GM12874 (cell line): ENCODE results near the gene SGSM2.

Source experiments
- CTCF ChIP-seq: IDR thresholded peaks from 2 replicates; pipeline ENCODE4 v1.5.1; 2011; ENCODE audit warnings: low read depth, mild to moderate bottlenecking, control low read depth, low read length, moderate library complexity; ENCODE audit not compliant: insufficient read depth

The SGSM2 gene

GRCh38 chr17:2391597-2392251 is 54.4 kb downstream of the SGSM2 start:
- no peak for TF ChIP-seq CTCF

DNA sequence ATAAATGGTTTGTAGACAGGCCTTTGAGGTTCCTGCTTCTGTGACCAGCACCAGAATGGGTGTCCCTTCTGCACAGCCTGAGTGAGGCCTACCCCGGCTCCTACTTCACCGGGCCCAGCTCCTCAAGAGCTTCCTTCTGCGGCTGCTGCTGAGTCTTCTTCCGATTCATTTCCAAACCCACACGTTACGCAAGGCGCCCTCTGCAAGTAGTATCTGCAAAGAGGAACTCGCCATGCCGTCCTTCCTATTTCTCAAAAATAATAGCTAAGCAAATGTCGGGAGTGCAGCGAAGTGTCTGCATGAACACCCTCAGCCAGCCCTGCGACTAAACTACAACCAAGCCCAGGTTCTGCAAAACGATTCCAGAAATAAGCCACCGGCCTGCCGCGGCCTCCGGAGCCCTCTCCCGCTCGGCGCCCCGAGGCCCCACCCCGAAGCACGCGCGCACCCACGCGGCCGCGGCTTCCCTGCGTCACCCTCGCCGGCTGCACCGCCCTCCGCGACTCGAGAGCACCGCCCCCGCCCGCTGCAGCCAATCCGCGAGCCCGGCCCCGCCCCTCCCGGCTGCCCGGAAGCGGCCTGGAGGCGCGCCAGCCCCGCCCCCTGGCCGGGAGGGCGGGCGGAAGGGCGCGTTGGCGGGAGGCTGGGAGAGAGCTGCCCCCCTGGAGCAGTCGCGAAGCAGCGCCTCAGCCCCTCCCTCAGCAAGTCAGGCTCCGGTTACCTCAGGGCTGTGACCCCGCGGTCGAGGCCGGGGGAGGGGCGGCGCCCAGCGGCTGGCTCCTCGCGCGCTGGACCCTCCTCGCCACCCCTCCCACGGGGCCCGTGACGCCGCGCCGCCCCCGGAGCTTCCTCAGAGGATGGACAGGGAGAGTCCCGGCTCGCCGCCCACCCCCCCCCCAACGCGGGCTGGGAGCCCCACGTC is 55.2 kb downstream of the SGSM2 start:
- no peak for TF ChIP-seq CTCF

DNA sequence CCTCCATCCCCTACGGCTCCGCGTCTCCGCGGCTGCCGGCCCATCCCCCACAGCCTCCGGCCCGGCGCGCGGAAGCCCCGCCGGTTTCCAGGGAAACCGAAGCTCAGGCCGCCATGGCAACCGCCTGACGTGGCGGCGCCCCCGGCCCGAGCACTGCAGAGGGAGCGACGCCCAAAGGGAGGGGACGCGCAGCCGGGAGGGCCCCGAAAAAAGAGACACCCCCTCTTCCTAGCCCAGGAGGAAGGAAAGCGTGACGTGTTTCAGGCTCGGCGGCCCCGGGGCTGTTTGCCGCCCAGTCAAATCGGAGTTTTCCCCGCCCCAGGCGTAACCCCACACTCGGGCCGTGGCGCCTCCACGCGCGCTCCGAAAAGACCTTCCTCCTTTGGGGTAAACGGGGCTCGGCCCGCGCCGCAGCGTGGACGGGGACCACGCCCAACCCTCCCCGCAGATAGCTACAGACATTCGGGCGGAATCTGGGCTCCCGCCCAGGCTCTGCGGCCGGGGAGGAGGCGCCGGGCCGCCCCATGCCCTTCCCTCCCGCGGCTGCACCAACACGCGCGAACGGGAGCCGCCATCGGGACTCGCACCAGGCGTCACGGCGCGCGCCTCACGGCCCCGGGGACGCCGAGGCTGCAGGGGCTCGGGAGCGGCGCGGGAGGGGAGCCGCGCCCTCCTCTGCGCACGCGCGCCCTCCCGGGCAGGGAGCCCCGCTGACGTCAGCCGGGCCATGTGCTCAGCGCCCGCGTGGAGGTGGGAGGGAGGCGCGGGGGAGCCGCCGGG is 56.1 kb downstream of the SGSM2 start:
- no peak for TF ChIP-seq CTCF

DNA sequence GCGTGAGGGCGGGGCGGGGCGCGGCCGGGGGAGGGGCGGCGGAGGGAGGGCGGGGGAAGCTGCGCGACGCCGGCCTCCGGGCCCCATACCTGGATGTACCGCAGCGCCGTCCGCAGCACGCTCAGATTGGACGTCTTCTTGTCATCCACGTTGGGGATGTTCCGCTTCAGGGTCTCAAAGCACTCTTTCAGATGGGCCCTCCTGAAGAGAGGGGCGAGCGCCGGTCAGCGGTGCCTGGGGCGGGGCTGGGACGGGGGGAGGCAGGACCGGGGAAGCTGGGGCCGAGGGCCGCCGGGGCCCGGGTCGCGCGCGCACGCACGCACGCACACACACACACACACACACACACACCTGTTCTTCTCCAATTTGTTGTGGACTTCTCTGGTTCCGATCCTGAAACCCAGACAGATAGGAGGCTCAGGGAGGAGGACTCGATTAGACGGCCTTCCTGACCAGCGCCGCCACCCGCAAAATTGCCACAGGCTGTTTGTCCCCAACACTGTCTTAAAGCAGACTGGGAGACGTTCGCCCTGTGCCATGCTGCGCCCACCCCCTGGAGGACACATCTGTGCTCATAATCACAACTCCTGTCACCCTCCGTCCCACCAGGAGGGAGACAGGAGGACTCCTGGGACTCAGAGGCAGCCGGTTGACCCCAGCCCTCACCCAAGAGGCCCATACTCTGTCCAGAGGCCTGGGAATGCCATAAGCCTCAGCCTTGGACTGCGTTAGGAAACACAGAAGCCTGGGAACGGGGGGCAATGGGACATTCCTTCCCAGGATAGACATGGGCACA is 56.9 kb downstream of the SGSM2 start:
- no peak for TF ChIP-seq CTCF

GRCh38 chr17:2394775-2395201 is 57.5 kb downstream of the SGSM2 start:
- no peak for TF ChIP-seq CTCF

- no peak for TF ChIP-seq CTCF
Observed at GRCh38 chr17:2395258-2396181, 58.2 kb downstream of the SGSM2 start.
